ENCODE results near the gene ARL14.
"Not testable (repeated sequence)": the region's sequence is repeated elsewhere in the genome, so short reads cannot be mapped to it uniquely, and the experiment has no call there.

The ARL14 gene

GRCh38 chr3:160709477-160710182 lies 32.7 kb downstream of the ARL14 start:
- DNase-seq (ENCODE audit: low read depth): no peak
- no peak overlapping the region for H3K4me3 ChIP-seq (replicated peaks; ENCODE audit: low read depth, low read length)
- no peak for TF ChIP-seq CTCF (IDR thresholded peaks at IDR 0.05; ENCODE audit: low read length, missing control alignments)

GRCh38 chr3:160713144-160713543 lies 36.2 kb downstream of the ARL14 start:
- DNase-seq (ENCODE audit: low read depth); H3K4me3 ChIP-seq (replicated peaks; ENCODE audit: low read depth, low read length): not testable (repeated sequence)

DNA sequence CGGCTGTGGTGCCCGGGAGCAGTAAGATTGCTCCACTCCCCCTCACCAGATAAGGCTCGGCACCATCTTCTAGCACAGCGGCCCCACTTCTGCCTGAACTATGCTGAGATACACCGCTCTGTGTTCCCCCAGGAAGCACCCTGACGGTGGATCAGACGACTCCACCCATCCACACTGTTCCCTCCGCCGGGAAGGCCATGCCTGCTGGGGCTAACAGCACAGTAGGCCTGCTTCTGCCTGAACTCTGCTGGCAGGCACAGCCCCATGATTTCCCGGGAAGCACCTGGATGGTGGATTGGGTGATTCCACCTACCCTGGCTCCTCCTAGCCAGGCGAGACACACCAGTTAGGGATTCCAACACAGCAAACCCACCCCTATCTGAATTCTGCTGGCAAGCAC lies 42.8 kb downstream of the ARL14 start:
- no peak for DNase-seq (ENCODE audit: low read depth)
- H3K4me3 ChIP-seq (replicated peaks; ENCODE audit: low read depth, low read length): no peak overlapping the region
- no peak for TF ChIP-seq CTCF (IDR thresholded peaks at IDR 0.05; ENCODE audit: low read length, missing control alignments)

GRCh38 chr3:160720123-160720746 lies 43.3 kb downstream of the ARL14 start:
- DNase-seq (ENCODE audit: low read depth): no peak
- peak; percentile 17 for TF ChIP-seq CTCF (IDR thresholded peaks at IDR 0.05; ENCODE audit: low read length, missing control alignments)
- H3K4me3 ChIP-seq (replicated peaks; ENCODE audit: low read depth, low read length): no peak overlapping the region

GRCh38 chr3:160722331-160722730 lies 45.4 kb downstream of the ARL14 start:
- H3K4me3 ChIP-seq (replicated peaks; ENCODE audit: low read depth, low read length): no peak overlapping the region
- no peak for DNase-seq (ENCODE audit: low read depth)
- TF ChIP-seq CTCF (IDR thresholded peaks at IDR 0.05; ENCODE audit: low read length, missing control alignments): no peak

- TF ChIP-seq CTCF (IDR thresholded peaks at IDR 0.05; ENCODE audit: low read length, missing control alignments): no peak
- no peak for DNase-seq (ENCODE audit: low read depth)
- H3K4me3 ChIP-seq (replicated peaks; ENCODE audit: low read depth, low read length): no peak overlapping the region
Measured at GRCh38 chr3:160725338-160725737, 48.4 kb downstream of the ARL14 start.
